DND-41 (cell line): Measurements from ENCODE around the gene PLXNA4.

Source experiments
- CTCF ChIP-seq: IDR thresholded peaks from 2 replicates; pipeline ENCODE4 v1.5.1; 2012; ENCODE audit warnings: borderline replicate concordance, low read length, moderate library complexity, mild to moderate bottlenecking; ENCODE audit not compliant: poor library complexity, severe bottlenecking; ENCODE audit errors: extremely low read depth
- EZH2 ChIP-seq: IDR thresholded peaks from 3 replicates; pipeline ENCODE4 v1.6.1; 2012; ENCODE audit warnings: borderline replicate concordance, low read depth, mild to moderate bottlenecking, moderate library complexity, low read length, inconsistent platforms; ENCODE audit not compliant: severe bottlenecking

- TF ChIP-seq CTCF (no peak), EZH2 (no peak)
These were observed 411.6 kb downstream of the PLXNA4 start for GRCh38 chr7:132164558-132165125.
